DOHH2 (cell line): ENCODE data around the gene ARID3C.

Experiments used
- CTCF ChIP-seq: fragments of 200-600 bp; sonication (generic); IDR thresholded peaks from one replicate; pipeline ENCODE4 v1.5.1; 2014; ENCODE audit warnings: antibody characterized with exemption, mild to moderate bottlenecking, low read depth, low read length; ENCODE audit not compliant: poor library complexity, severe bottlenecking
- EZH2phosphoT487 ChIP-seq: fragments of 200-600 bp; sonication (generic); IDR thresholded peaks from 2 replicates; pipeline ENCODE4 v1.6.1; 2017; ENCODE audit warnings: borderline replicate concordance, mild to moderate bottlenecking, antibody characterized with exemption, low read length, moderate library complexity, mixed read lengths

GRCh38 chr9:34655394-34655793 is 26.5 kb upstream of the ARID3C start:
- TF ChIP-seq CTCF = no peak
- TF ChIP-seq EZH2phosphoT487 = no peak
